Activated CD4-positive, alpha-beta memory T cell treated with anti-CD3 and anti-CD28 coated beads for 36 hours (primary cell): ENCODE data around the gene PHLDA1. TPM values are rescaled to one million over a fixed set of nuclear protein-coding genes. Genes with fewer than 3 reads are reported as not detected.

ENCODE experiments used
- CTCF ChIA-PET: fragments of 350-600 bp; sonication (Branson Sonifier 250); formaldehyde crosslinking; loops from one replicate; lab custom pipeline; 2021; ENCODE audit warnings: antibody characterized with exemption, inconsistent platforms; lab: Charles Lee
- POLR2A ChIA-PET: fragments of 350-600 bp; sonication (Branson Sonifier 250); formaldehyde crosslinking; loops from one replicate; lab custom pipeline; 2021; ENCODE audit warnings: antibody characterized with exemption; lab: Charles Lee
- DNase-seq: peaks from one replicate; pipeline ENCODE4 v3.0.0-alpha.2; 2020
- H3K27ac Mint-ChIP-seq: one replicate; pipeline ENCODE4 v1.8.0; 2021; ENCODE audit warnings: mixed read lengths
- H3K27me3 Mint-ChIP-seq: one replicate; pipeline ENCODE4 v1.8.0; 2021; ENCODE audit warnings: mixed read lengths
- H3K36me3 Mint-ChIP-seq: one replicate; pipeline ENCODE4 v1.8.0; 2021; ENCODE audit warnings: mixed read lengths
- H3K4me1 Mint-ChIP-seq: one replicate; pipeline ENCODE4 v1.8.0; 2021; ENCODE audit warnings: low read depth, mixed read lengths
- H3K4me3 Mint-ChIP-seq: one replicate; pipeline ENCODE4 v1.8.0; 2021; ENCODE audit warnings: mild to moderate bottlenecking, mixed read lengths
- H3K9me3 Mint-ChIP-seq: one replicate; pipeline ENCODE4 v1.8.0; 2021; ENCODE audit warnings: mixed read lengths
- intact Hi-C: fragments of 100-400 bp; cut with micrococcal nuclease; formaldehyde crosslinking; loops from one replicate; pipeline ENCODE4 v1.15.1; 2023
- total RNA-seq, 2 experiments: library from RNA; stranded (reverse); gene quantifications; one replicate each; pipeline ENCODE4 v1.2.3, GENCODE V29; 2021

The PHLDA1 gene
- total RNA-seq, 2 experiments from 2014 or later: 23.8 to 24.4 TPM

DNA sequence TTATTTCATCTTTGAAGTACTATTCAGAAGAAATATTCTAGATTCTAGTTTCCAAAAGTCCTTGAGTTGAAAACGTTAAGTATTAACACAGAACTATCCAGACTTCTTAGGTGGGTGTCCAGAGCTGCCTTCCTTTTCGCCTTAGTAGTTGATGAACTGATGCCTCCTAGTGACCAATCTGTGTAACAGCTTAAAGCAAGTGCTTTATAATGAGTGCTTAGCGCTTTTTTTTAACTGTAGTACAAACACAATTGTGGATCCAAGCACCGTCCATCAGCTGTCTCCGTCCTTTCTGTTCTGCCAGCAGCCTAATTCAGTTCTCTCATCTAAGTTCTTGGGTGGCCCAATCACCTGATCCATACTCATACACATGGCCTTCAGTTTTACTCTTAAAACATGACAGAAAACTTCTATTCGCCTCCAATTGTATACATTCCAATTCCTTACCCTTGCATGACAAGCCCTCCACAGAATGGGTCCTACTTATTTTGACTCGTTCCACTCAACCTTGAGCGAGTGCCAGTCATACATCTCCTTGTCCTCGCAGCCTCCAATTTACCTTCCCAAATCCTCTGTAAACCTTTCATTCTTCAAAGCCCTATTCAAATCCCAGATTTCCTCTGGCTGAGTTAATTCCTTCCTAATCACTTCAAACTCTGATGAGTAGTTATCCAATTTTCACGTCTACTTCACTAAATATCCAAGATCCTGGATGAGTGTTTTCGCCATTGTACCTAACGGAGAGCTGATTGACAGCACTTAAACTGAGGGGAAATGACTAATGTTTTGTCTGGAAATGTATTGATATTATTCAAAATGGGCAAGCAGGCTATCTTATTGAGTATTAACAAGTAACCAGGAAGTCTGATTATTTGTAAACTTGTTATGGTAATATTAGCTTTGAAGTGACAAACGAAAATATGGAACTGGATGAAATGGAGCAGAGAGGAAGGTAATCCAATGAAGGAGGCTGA is 5.8 kb upstream of the PHLDA1 start:
- CTCF ChIA-PET: interaction anchor here (0.6 to 2.2 kb wide), 26 partner anchors 8 to 709 kb away, joined by 3 to 62 read pairs (median 3); partner anchors contain the start of genes BBS10 and GLIPR1L2
- no peaks in the 10 kb centered on the region for H3K27me3 Mint-ChIP-seq
- DNase-seq: no peak
- peaks cover 19% of the 10 kb centered on the region for H3K4me1 Mint-ChIP-seq
- no peaks in the 10 kb centered on the region for H3K36me3 Mint-ChIP-seq
- H3K4me3 Mint-ChIP-seq: no peak overlapping the region
- no peaks in the 10 kb centered on the region for H3K9me3 Mint-ChIP-seq
- POLR2A ChIA-PET: interaction anchor here (1.0 kb wide), 1 partner anchor 511 kb away, joined by 4 read pairs; no protein-coding TSS in a partner anchor
- intact Hi-C loops: loop anchor here (1.0 to 5.0 kb wide), 3 partner anchors 309 to 510 kb away; no protein-coding TSS in a partner anchor
- H3K27ac Mint-ChIP-seq: no peak overlapping the region

DNA sequence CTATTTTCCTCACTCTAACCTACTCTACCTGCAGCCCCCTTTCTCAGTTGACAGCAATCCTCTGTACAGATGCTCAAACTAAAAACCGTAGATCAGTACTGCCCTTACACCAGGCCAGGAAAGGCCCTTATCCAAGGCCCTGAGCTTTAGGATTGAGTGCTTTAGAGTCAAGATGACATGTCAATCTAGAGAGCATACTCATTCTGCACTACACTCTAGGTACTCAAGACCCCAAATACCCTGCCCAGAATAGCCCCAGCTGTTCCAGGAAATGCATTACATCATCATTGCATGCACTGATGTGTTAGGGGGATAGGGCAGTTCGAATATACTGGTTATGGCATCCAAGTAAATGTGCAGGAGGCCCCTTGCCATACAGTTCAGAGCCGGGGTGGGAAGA is 3.5 kb upstream of the PHLDA1 start:
- Mint-ChIP-seq H3K27me3 (no peaks in the 10 kb centered on the region), H3K4me1 (peaks cover 22% of the 10 kb centered on the region), H3K9me3 (no peaks in the 10 kb centered on the region), H3K27ac (no peak overlapping the region), H3K4me3 (no peak overlapping the region), H3K36me3 (peaks cover 4% of the 10 kb centered on the region)
- intact Hi-C loops: loop anchor here (5.0 kb wide), 1 partner anchor 422 kb away; no protein-coding TSS in a partner anchor
- DNase-seq: no peak
- POLR2A ChIA-PET: interaction anchor here (1.0 kb wide), 1 partner anchor 101 kb away, joined by 3 read pairs; no protein-coding TSS in a partner anchor
- CTCF ChIA-PET: interaction anchor here (0.7 to 6.4 kb wide), 4 partner anchors 15 to 511 kb away, joined by 3 to 67 read pairs (median 3); no protein-coding TSS in a partner anchor

DNA sequence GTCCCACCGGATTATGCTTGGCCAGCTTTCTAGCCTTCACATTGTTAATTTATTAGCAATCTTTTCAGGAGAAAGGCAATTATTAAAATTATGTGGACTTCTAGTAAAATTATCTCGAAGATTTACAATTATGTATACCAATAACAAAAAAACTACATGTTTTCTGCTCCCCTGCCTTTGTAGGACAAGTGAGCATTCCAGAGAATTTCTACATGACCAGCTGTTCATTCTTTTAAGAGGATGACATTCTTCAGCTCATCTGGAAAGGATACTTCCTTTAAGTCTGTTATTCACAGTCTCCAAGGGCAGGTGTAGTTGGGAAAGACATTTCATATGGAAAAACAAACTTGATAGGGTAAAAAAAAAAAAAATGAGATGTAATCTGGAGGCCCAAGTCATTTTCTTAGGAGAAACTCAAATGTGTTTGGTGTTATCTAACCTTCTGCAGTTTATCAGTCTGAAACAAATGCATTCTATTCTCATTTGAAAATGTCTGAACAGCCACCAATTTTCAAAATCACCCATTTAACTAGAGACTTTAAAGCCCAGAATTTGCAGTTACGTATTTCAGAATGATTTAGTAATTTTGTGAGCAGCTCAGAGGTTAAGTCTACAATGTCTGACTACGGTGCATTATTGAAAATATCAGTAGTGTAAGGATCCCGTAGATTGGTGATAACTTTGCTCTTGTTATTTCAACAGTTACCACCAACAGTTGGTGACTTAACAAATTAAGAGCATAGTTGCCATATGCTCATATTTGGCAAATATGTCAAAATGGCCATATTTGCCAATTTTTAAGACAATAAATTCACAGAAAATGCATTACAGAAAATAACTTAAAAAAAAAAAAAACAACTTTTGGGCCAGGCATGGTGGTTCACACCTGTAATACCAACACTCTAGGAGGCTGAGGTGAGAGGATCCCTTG is 1.8 kb upstream of the PHLDA1 start:
- Mint-ChIP-seq H3K36me3 (peaks cover 17% of the 10 kb centered on the region), H3K4me3 (peak overlapping the region; percentile 96), H3K9me3 (no peaks in the 10 kb centered on the region), H3K27ac (no peak overlapping the region), H3K4me1 (peaks cover 32% of the 10 kb centered on the region), H3K27me3 (no peaks in the 10 kb centered on the region)
- intact Hi-C loops: loop anchor here (5.0 kb wide), 5 partner anchors 124 to 1496 kb away; partner anchors contain the start of gene ATXN7L3B
- CTCF ChIA-PET: interaction anchor here (0.8 to 6.4 kb wide), 8 partner anchors 8 to 507 kb away, joined by 3 to 67 read pairs (median 4); no protein-coding TSS in a partner anchor
- POLR2A ChIA-PET: interaction anchor here (0.6 to 5.4 kb wide), 5 partner anchors 7 to 554 kb away, joined by 3 to 88 read pairs (median 10); partner anchors contain the start of gene GLIPR1
- DNase-seq: no peak

DNA sequence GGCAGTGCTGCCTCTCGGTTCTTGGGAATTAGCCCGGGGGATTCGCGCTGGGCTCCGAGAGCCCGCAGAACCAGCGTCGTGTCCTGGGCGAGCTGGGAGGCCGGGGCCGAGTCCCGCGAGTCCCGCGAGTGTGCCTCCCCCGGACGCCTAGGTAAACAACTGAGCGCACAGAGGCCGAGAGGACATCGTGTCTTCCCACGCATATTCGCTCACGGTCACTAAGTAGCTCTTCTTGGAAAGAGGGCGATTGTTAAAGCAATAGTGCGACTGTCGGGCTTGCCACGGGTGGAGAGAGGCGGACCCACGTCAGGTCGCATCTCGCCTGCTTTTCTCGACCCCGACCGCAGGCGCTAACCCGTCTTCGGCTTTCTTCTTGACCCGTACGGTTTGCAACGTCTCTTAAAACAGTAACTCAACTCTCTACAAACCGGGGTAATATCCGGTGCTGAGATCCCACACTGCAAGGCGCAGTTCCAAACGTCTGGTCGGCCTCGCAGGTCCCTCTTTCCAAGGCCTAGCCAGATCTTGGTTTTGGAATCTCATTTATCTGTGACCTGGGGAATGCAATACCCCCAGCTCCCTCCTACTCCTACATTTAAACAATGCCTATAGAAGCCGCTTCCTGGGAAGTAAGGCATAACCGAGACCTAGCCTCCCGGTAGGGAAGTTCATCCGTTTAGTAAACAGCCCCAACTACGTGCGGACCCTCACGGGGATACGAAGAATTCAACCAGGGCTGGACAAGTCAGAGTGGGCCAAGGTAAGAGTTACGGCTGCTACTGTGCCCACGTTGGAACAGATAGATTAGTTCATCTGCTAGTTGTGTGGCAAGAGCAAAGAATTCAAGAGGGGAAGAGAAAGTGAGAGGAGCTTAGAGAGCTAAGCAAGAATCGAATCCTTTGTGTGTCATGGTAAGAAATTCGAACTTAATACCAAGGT is 736 bp upstream of the PHLDA1 start:
- H3K27ac Mint-ChIP-seq: peak overlapping the region; percentile 94
- no peaks in the 10 kb centered on the region for H3K27me3 Mint-ChIP-seq
- ChIA-PET POLR2A (interaction anchor here (0.6 to 5.4 kb wide), 29 partner anchors 8 to 641 kb away, joined by 3 to 88 read pairs (median 5); partner anchors contain the start of genes BBS10, GLIPR1, GLIPR1L2 and KRR1), CTCF (interaction anchor here (0.5 to 6.4 kb wide), 43 partner anchors 8 to 697 kb away, joined by 3 to 67 read pairs (median 4); partner anchors contain the start of genes BBS10, GLIPR1L1, GLIPR1L2 and KRR1)
- DNase-seq: peak; percentile 61
- peaks cover 20% of the 10 kb centered on the region for H3K36me3 Mint-ChIP-seq
- peaks cover 30% of the 10 kb centered on the region for H3K4me1 Mint-ChIP-seq
- H3K9me3 Mint-ChIP-seq: no peaks in the 10 kb centered on the region
- H3K4me3 Mint-ChIP-seq: peak overlapping the region; percentile 96
- intact Hi-C loops: loop anchor here (5.0 kb wide), 5 partner anchors 125 to 1495 kb away; partner anchors contain the start of gene ATXN7L3B

DNA sequence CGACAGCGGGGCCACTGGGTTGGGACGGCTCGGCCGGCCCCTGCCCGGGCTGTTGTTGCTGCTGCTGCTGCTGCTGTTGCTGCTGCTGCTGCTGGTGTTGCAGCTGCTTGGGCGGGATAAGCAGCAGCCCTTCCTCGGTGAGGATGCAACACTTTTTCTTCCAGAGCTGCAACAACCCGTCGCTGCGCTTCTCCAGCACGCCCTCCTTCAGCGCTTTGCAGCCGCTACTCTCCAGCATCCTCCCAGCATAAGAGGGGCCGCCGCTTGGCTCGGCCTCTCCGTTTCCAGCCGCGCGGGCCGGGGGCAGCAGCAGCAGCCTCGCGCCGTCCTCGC is 529 bp downstream of the PHLDA1 start:
- POLR2A ChIA-PET: interaction anchor here (0.8 to 5.4 kb wide), 32 partner anchors 9 to 640 kb away, joined by 3 to 88 read pairs (median 5); partner anchors contain the start of genes BBS10, GLIPR1, GLIPR1L2 and KRR1
- H3K4me1 Mint-ChIP-seq: peaks cover 39% of the 10 kb centered on the region
- H3K27ac Mint-ChIP-seq: peak overlapping the region; percentile 94
- H3K27me3 Mint-ChIP-seq: no peaks in the 10 kb centered on the region
- peak overlapping the region; percentile 96 for H3K4me3 Mint-ChIP-seq
- no peaks in the 10 kb centered on the region for H3K9me3 Mint-ChIP-seq
- peaks cover 24% of the 10 kb centered on the region for H3K36me3 Mint-ChIP-seq
- intact Hi-C loops: loop anchor here (1.0 to 5.0 kb wide), 16 partner anchors 11 to 1494 kb away; partner anchors contain the start of genes ATXN7L3B, GLIPR1, KRR1 and NAP1L1
- no peak for DNase-seq
- CTCF ChIA-PET: interaction anchor here (0.6 to 6.4 kb wide), 34 partner anchors 10 to 696 kb away, joined by 3 to 67 read pairs (median 4); partner anchors contain the start of genes GLIPR1L1, GLIPR1L2 and KRR1

DNA sequence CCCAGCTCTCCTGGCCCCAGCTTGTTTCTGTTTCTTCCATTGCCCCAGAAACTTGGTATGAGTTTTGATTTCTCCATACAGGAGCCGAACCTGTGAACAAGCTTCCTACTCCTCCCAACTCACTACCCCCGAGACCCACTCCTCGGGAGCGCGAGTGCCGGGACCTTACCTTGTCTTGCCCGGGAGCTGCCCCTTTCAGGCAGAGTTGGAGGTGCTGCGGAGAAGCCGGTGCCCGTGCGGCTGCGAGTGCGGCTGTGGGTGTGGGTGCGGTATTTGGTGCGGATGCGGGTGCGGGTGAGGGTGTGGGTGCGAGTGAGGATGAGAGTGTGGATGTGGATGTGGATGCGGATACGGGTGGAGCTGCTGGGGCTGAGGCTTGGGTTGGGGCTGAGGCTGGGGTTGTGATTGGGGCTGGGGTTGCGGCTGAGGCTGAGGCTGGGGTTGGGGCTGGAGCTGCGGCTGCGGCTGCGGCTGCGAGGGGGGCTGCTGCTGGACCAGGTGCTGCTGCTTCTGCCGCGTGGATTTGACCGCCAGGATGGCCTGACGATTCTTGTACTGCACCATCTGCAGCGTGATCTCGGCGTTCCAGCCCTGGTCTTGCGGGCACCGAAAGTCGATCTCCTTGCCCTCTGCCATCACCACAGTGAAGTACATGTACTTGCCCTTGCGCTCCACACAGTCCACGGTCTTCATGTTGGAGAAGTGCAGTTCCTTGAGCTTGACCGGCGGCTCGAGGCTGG is 1.1 kb downstream of the PHLDA1 start:
- intact Hi-C loops: loop anchor here (1.0 to 5.0 kb wide), 16 partner anchors 10 to 1493 kb away; partner anchors contain the start of genes ATXN7L3B, GLIPR1, KRR1 and NAP1L1
- no peaks in the 10 kb centered on the region for H3K27me3 Mint-ChIP-seq
- ChIA-PET POLR2A (interaction anchor here (0.8 to 5.4 kb wide), 28 partner anchors 10 to 640 kb away, joined by 3 to 88 read pairs (median 5); partner anchors contain the start of genes BBS10, GLIPR1, GLIPR1L2 and KRR1), CTCF (interaction anchor here (0.6 to 6.4 kb wide), 29 partner anchors 10 to 678 kb away, joined by 3 to 67 read pairs (median 4); partner anchors contain the start of genes GLIPR1L2 and KRR1)
- peaks cover 44% of the 10 kb centered on the region for H3K4me1 Mint-ChIP-seq
- peaks cover 24% of the 10 kb centered on the region for H3K36me3 Mint-ChIP-seq
- peak; percentile 75 for DNase-seq
- no peaks in the 10 kb centered on the region for H3K9me3 Mint-ChIP-seq
- H3K27ac Mint-ChIP-seq: peak overlapping the region; percentile 94
- peak overlapping the region; percentile 96 for H3K4me3 Mint-ChIP-seq

DNA sequence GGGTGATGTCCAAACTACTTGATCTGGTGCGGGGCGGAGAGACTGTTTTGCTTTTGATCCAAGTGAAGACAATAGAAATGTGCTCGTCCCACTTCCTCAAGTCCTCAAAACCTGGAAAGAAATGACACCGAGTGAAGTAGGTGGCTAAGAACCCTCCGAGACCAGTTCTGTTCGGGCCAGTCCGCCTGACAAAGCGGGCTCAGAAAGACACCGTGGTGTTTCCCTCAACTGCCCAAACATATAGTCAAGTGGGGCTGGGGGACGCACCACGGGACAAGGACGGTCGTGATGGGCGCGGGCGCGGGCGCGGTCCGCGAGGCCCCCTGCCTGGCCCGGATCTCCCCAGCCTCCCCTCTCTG is 1.6 kb downstream of the PHLDA1 start:
- intact Hi-C loops: loop anchor here (2.0 to 5.0 kb wide), 6 partner anchors 127 to 1493 kb away; partner anchors contain the start of genes ATXN7L3B and GLIPR1
- Mint-ChIP-seq H3K4me1 (peaks cover 47% of the 10 kb centered on the region), H3K36me3 (peaks cover 24% of the 10 kb centered on the region), H3K4me3 (peak overlapping the region; percentile 96), H3K27me3 (no peaks in the 10 kb centered on the region), H3K27ac (peak overlapping the region; percentile 94), H3K9me3 (no peaks in the 10 kb centered on the region)
- POLR2A ChIA-PET: interaction anchor here (1.2 to 5.4 kb wide), 8 partner anchors 9 to 546 kb away, joined by 3 to 88 read pairs (median 14); partner anchors contain the start of genes KRR1 and NAP1L1
- DNase-seq: peak; percentile 36
- CTCF ChIA-PET: interaction anchor here (0.6 to 6.4 kb wide), 9 partner anchors 9 to 677 kb away, joined by 3 to 67 read pairs (median 5); no protein-coding TSS in a partner anchor

DNA sequence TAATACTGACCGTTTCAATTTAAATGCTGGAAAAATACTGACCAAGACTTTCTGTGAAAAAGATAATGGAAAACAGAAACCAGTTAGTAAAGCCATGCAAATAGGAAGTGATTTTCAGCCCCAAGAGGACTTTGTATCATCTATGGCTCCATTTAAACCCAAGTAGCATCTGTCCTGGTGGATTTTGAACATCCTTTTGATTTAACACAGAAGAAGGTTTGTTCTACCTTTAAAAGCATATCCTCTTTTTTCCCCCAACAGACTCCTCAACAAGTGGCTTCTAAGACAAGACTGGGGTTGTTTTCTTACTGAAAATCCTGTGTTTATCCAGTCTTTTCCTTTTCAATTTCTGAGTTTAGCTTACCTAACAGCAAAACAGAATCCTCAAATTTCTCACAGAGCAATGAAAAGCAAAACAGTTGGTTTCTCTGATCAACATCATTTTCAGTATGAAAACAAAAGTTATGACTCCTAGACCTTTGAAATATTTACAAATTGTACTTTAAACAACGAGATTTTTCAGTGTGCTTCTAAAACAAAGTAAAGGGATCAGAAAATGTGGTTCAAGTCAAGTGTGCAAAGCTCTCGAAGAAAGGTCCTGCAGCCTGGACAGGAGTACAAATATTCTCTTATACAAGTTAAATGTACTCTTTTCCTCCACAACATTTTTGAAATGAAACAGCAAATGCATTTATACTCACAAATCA is 2.9 kb downstream of the PHLDA1 start:
- Mint-ChIP-seq H3K27ac (peak overlapping the region; percentile 94), H3K9me3 (no peaks in the 10 kb centered on the region), H3K36me3 (peaks cover 24% of the 10 kb centered on the region), H3K4me3 (peak overlapping the region; percentile 96), H3K27me3 (no peaks in the 10 kb centered on the region), H3K4me1 (peaks cover 51% of the 10 kb centered on the region)
- ChIA-PET CTCF (interaction anchor here (0.7 to 5.0 kb wide), 4 partner anchors 8 to 502 kb away, joined by 3 to 41 read pairs (median 3); no protein-coding TSS in a partner anchor), POLR2A (interaction anchor here (1.2 to 5.4 kb wide), 3 partner anchors 8 to 517 kb away, joined by 3 to 88 read pairs (median 15); partner anchors contain the start of gene KRR1)
- no peak for DNase-seq
- intact Hi-C loops: no loop called here
